ENCODE measurements around the gene PKN2. TPM values are rescaled to one million over a fixed set of nuclear protein-coding genes. Genes with fewer than 3 reads are reported as not detected.

PKN2 gene
- total and polyA plus RNA-seq, 2 of the 4 experiments (the other 2 are of a cell fraction): 12.7 to 22.2 TPM

DNA sequence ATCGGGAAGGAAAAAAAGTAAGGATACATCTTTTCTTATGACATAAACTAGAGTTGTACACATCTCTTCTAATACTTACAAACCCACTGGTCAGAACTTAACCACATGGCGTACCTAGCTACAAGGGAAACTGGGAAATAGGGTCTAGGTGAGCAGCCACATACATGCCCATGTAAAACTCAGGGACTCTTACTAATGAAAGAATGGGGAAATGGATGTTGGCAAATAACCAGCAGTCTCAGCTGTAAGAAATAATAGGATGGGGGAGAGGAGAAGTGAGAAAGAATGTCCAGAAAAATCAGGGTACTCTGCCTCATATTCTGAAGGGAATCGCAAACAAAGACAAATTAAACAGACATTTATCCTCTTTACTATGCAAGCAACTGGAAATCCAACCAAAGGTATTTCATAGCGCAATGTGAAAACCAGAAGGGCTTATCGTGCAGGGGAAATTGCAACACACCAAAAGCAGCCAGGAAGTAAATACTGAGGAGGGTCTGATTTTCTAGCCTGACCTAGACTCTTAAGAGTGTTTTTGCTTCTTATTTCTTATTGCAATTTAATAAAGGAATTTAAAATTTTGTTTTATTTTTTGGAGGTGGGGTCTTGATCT, 189.8 kb downstream of the PKN2 start:
- no peak overlapping the region for H2AK9ac ChIP-seq (replicated peaks; ENCODE audit: low read depth, low read length, poor library complexity)
- ChIA-PET CTCF (no interaction called here), POLR2A (ENCODE audit: unreplicated experiment) (interaction anchor here (0.6 kb wide), 1 partner anchor 1788 kb away, joined by 6 read pairs; no protein-coding TSS in a partner anchor)
- in situ Hi-C loops (cut with MboI; ENCODE audit: low sequenced_read_pairs) (loop anchor here (10.0 kb wide), 2 partner anchors 129 to 199 kb away; no protein-coding TSS in a partner anchor), dilution Hi-C loops (cut with HindIII; ENCODE audit: low sequenced_read_pairs, unreplicated experiment) (no loop called here), intact Hi-C loops (cut with micrococcal nuclease) (no loop called here)
- H3K79me1 ChIP-seq (ENCODE audit: low read depth in 1 of 2, low read length in 2 of 2): peaks cover 32 to 55% of the 10 kb centered on the region in 2 experiments
- H3K14ac ChIP-seq (replicated peaks; ENCODE audit: low read depth, low read length): no peak overlapping the region
- no peak overlapping the region for H3K18ac ChIP-seq (ENCODE audit: low read depth, low read length)
- H3K27ac ChIP-seq (ENCODE audit: insufficient read depth, low read length): no peak overlapping the region
- no peaks in the 10 kb centered on the region for H3K9me3 ChIP-seq (ENCODE audit: control insufficient read depth, insufficient read depth, low read length)
- H3K4me3 ChIP-seq (ENCODE audit: insufficient read depth, low read depth, low read length): no peak overlapping the region
- H3K27me3 ChIP-seq (ENCODE audit: control insufficient read depth, insufficient read depth, low read length): no peaks in the 10 kb centered on the region
- no peak overlapping the region for H3K9ac ChIP-seq (ENCODE audit: low read depth, low read length)
- H2BK120ac ChIP-seq (ENCODE audit: low read depth, low read length): no peak overlapping the region
- H3K9me1 ChIP-seq (ENCODE audit: insufficient read depth, low read length): no peaks in the 10 kb centered on the region
- H3K23ac ChIP-seq (ENCODE audit: low read depth, low read length): no peak overlapping the region
- no peak overlapping the region; the same call in 1 of the 2 replicates for H3K4me2 ChIP-seq (ENCODE audit: low read depth, low read length)
- no peak overlapping the region for H2BK15ac ChIP-seq (ENCODE audit: low read depth, low read length)
- no CpG with 5 or more reads among the region's 5 CpGs for WGBS, 2 experiments (ENCODE audit: extremely low coverage in 2 of 2, insufficient read length in 1 of 2)
- H2BK5ac ChIP-seq (ENCODE audit: low read depth, low read length, poor library complexity, severe bottlenecking): no peak overlapping the region
- H4K5ac ChIP-seq (ENCODE audit: low read depth, low read length): no peak overlapping the region
- H3K4me1 ChIP-seq (ENCODE audit: control insufficient read depth, insufficient read depth, low read length): peaks cover 12% of the 10 kb centered on the region; the same call in 1 of the 2 replicates
- ATAC-seq (ENCODE audit: low read depth): no peak
- DNase-seq: peak; percentile 23
- no peak overlapping the region for H3K4ac ChIP-seq (ENCODE audit: low read depth, low read length)
- TF ChIP-seq CEBPB (IDR thresholded peaks at IDR 0.05; ENCODE audit: low read depth, low read length) (peak; percentile 50), MXI1 (IDR thresholded peaks at IDR 0.05; ENCODE audit: borderline replicate concordance, low read depth, low read length) (no peak)
- no peak overlapping the region for H4K8ac ChIP-seq (ENCODE audit: low read depth in 2 of 2, low read length in 2 of 2)
- H2AK5ac ChIP-seq (ENCODE audit: low read depth, low read length): no peak overlapping the region
- no peak overlapping the region for H3K56ac ChIP-seq (ENCODE audit: extremely low read depth, insufficient read depth, low read length)
- 0 out of 2 replicates have a peak, but pooled peaks cover 5% of the 10 kb centered on the region for H4K20me1 ChIP-seq (ENCODE audit: insufficient read depth, low read length)
- BruUV-seq (replicated peaks): no TSS peak
- H3K36me3 ChIP-seq (ENCODE audit: control insufficient read depth, insufficient read depth, low read length): peaks cover 8% of the 10 kb centered on the region; the same call in 1 of the 2 replicates
- no peak overlapping the region for H4K91ac ChIP-seq (ENCODE audit: insufficient read depth, low read depth, low read length)
- no peak overlapping the region for H2AFZ ChIP-seq (replicated peaks; ENCODE audit: low read length, poor library complexity)
- no peak overlapping the region for H2BK20ac ChIP-seq (ENCODE audit: low read depth, low read length)
